ENCODE data around the gene FAM83G.

GRCh38 chr17:19010729-19011505, 6.4 kb upstream of the FAM83G start:
- TF ChIP-seq EZH2 (IDR thresholded peaks at IDR 0.05) = no peak
- TF ChIP-seq POLR2AphosphoS5 (IDR thresholded peaks at IDR 0.05; ENCODE audit: borderline replicate concordance, low read depth, low read length) = no peak
